ENCODE measurements around the gene A1CF. TPM values are rescaled to one million over a fixed set of nuclear protein-coding genes. Genes with fewer than 3 reads are reported as not detected.
"Not testable (repeated sequence)": the region's sequence is repeated elsewhere in the genome, so short reads cannot be mapped to it uniquely, and the experiment has no call there.

The A1CF gene
- total RNA-seq, 2 donors from 2014 or later, result 38.9 to 64.3 TPM

DNA sequence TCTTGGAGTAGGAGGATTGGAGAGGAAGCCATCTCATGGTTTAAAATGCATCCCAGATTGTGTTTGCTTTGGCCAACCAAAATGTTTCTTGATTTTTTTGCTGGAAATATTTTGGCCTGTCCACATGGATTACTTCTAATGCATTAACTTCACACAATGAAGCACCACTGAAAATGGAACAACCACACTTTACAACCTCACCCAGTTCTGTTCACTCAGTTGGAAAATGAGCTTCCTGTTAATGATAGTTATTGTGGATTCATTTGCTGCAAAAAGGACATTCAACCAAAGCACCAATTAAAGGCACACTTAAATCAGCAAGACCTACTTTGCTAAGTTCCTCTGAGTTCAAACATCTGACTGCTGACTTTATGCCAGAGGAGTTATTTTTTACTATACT is 11.3 kb upstream of the A1CF start:
- intact Hi-C loops (cut with DNase I), result no loop called here
- H3K27me3 ChIP-seq, result no peaks in the 10 kb centered on the region
- no peak for DNase-seq
- TF ChIP-seq, protein P1, sequence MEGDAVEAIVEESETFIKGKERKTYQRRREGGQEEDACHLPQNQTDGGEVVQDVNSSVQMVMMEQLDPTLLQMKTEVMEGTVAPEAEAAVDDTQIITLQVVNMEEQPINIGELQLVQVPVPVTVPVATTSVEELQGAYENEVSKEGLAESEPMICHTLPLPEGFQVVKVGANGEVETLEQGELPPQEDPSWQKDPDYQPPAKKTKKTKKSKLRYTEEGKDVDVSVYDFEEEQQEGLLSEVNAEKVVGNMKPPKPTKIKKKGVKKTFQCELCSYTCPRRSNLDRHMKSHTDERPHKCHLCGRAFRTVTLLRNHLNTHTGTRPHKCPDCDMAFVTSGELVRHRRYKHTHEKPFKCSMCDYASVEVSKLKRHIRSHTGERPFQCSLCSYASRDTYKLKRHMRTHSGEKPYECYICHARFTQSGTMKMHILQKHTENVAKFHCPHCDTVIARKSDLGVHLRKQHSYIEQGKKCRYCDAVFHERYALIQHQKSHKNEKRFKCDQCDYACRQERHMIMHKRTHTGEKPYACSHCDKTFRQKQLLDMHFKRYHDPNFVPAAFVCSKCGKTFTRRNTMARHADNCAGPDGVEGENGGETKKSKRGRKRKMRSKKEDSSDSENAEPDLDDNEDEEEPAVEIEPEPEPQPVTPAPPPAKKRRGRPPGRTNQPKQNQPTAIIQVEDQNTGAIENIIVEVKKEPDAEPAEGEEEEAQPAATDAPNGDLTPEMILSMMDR (IDR thresholded peaks at IDR 0.05), result no peak
- no peak overlapping the region for H3K9ac ChIP-seq (ENCODE audit: low read depth in 2 of 2, low read length in 2 of 2)
- H3K9me3 ChIP-seq, result no peaks in the 10 kb centered on the region
- no peaks in the 10 kb centered on the region for H3K36me3 ChIP-seq
- no peak overlapping the region for H3K4me3 ChIP-seq
- H3K27ac ChIP-seq, result no peak overlapping the region
- no peaks in the 10 kb centered on the region for H3K4me1 ChIP-seq

DNA sequence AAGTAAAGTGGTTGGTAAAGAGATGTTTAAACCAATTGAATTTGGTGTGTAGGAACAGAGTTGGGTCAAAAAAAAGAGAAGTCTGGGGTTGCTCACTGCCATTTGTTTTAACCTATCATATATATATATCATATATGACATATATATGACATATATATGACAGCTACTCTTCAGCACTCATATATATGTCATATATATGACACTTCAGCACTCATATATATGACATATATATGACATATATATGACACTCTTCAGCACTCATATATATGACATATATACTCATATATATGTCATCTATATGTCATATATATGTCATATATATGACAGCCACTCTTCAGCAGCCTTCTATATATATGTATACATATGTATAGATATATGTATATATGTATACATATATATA is 8.9 kb upstream of the A1CF start:
- intact Hi-C loops (cut with DNase I), result no loop called here

DNA sequence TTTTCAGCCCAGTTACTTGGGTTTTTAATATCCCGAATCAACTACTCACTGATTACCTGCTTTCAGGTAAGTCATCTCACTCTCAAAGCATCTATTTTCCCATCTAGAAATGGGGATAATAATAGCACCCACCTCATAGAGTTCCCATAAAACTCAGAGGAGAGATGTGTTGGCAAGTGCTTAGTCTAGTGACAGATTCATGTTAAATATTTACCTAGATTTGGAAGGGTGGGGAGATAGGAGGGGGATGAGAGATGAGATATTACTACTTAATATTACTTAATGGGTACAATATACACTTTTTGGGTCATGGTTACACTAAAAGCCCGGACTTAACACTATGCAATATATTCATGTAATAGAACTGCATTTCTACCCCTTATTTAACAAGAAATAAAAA is 7.0 kb upstream of the A1CF start:
- no peak overlapping the region for H3K27ac ChIP-seq
- H3K36me3 ChIP-seq, result no peaks in the 10 kb centered on the region
- no peak overlapping the region for H3K9ac ChIP-seq (ENCODE audit: low read depth in 2 of 2, low read length in 2 of 2)
- H3K4me1 ChIP-seq, result no peaks in the 10 kb centered on the region
- TF ChIP-seq, protein P1 (IDR thresholded peaks at IDR 0.05), result no peak
- H3K9me3 ChIP-seq, result no peaks in the 10 kb centered on the region
- H3K27me3 ChIP-seq, result no peaks in the 10 kb centered on the region
- no peak for DNase-seq
- intact Hi-C loops (cut with DNase I), result no loop called here
- no peak overlapping the region for H3K4me3 ChIP-seq

More for the DNA sequence above, 8.9 kb upstream of the A1CF start:
- no peak for DNase-seq
- no peak overlapping the region for H3K9ac ChIP-seq (ENCODE audit: low read depth in 2 of 2, low read length in 2 of 2)
- no peaks in the 10 kb centered on the region for H3K27me3 ChIP-seq
- no peaks in the 10 kb centered on the region for H3K36me3 ChIP-seq
- TF ChIP-seq, protein P1 (IDR thresholded peaks at IDR 0.05), result no peak
- no peak overlapping the region for H3K4me3 ChIP-seq
- H3K27ac ChIP-seq, result no peak overlapping the region
- H3K4me1 ChIP-seq, result no peaks in the 10 kb centered on the region
- no peaks in the 10 kb centered on the region for H3K9me3 ChIP-seq

DNA sequence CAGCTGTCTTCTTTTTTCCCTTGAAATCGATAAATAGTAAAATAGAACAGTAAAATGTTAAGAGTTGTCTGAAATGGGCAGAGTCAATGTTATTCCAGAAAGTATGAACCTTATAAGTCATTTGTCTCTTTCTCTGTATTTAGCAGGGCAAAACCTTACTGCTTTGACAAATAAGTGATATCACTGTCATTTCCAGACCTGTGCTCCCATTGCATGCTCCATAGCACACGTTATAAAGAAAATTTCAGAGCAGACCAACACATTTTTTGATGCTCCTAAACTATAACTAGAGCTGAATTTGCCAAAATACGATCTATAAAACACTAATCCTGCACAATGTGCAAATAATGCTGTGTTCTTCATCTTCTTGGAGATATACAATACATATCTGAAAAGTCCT is 1.1 kb downstream of the A1CF start:
- no peaks in the 10 kb centered on the region for H3K9me3 ChIP-seq
- no peak overlapping the region for H3K27ac ChIP-seq
- peak overlapping the region; percentile 21 for H3K4me3 ChIP-seq
- DNase-seq, result no peak
- H3K4me1 ChIP-seq, result no peaks in the 10 kb centered on the region
- peak overlapping the region in 1 of 2 donors; percentile 9 for H3K9ac ChIP-seq (ENCODE audit: low read depth in 2 of 2, low read length in 2 of 2)
- intact Hi-C loops (cut with DNase I), result no loop called here
- no peaks in the 10 kb centered on the region for H3K36me3 ChIP-seq
- TF ChIP-seq, protein P1 (IDR thresholded peaks at IDR 0.05), result no peak
- no peaks in the 10 kb centered on the region for H3K27me3 ChIP-seq

DNA sequence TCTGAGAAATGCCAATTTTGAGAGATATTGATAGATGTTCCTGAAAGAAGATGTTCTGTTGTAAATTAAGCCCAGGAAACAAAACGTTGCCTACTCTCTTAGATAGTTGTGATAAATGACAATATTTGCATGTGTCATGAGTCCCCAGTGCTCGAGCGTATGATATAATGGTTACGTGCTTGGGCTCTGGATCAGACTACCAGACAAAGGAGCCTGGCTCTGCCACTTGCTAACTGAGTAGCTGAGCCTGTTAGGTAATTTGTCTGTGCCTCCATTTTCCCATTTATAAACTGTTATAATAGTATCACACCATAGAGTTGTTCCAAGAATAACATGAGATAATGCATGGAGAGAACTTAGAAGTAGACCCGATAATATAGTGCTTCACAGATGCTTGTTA is 1.8 kb downstream of the A1CF start:
- H3K27me3 ChIP-seq, result no peaks in the 10 kb centered on the region
- no peaks in the 10 kb centered on the region for H3K9me3 ChIP-seq
- intact Hi-C loops (cut with DNase I), result no loop called here
- TF ChIP-seq, protein P1 (IDR thresholded peaks at IDR 0.05), result no peak
- no peak overlapping the region for H3K27ac ChIP-seq
- H3K4me3 ChIP-seq, result peak overlapping the region; percentile 21
- no peaks in the 10 kb centered on the region for H3K36me3 ChIP-seq
- DNase-seq, result no peak
- H3K4me1 ChIP-seq, result no peaks in the 10 kb centered on the region
- no peak overlapping the region for H3K9ac ChIP-seq (ENCODE audit: low read depth in 2 of 2, low read length in 2 of 2)

DNA sequence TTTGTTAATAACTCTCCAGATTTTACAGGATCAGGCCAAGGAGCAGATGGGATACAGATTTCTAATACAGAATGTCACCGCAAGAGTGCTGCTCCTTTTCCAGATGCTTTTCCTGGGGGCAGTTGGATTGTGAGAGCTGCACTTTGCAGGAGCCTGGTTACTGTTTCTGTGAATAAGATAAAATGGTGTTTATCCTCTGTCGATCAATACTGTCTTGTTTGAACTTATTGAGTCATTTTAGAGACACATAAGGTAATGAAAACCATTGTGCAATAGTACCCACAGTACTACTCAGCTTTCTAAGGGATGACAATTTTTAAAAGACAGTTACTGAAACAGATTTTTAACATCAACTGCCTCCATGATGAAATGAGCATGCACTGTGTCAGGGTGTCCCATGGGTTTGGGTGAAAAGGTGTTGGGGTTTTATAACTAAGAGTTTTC is 2.9 kb downstream of the A1CF start:
- Histone ChIP-seq H3K27me3 (no peaks in the 10 kb centered on the region), H3K9me3 (no peaks in the 10 kb centered on the region), H3K9ac (ENCODE audit: low read depth in 2 of 2, low read length in 2 of 2) (no peak overlapping the region), H3K36me3 (no peaks in the 10 kb centered on the region), H3K4me3 (no peak overlapping the region), H3K27ac (no peak overlapping the region), H3K4me1 (no peaks in the 10 kb centered on the region)
- intact Hi-C loops (cut with DNase I), result no loop called here
- TF ChIP-seq, protein P1 (IDR thresholded peaks at IDR 0.05), result no peak
- no peak for DNase-seq

DNA sequence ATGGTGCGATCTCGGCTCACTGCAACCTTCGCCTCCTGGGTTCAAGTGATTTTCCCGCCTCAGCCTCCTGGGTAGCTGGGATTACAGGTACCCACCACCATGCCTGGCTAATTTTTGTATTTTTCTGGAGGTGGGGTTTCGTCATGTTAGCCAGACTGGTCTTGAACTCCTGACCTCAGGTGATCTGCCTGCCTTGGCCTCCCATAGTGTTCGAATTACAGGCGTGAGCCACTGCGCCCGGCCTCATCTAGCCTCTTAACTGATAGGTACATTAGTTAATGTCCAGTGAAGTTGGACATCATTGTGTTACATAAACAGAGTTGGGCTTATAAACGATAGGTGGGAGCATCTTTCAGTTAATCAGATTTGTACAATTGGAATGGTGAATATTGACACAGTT is 4.4 kb downstream of the A1CF start:
- H3K36me3 ChIP-seq; H3K9me3 ChIP-seq; intact Hi-C loops (cut with DNase I); H3K4me1 ChIP-seq; H3K4me3 ChIP-seq; DNase-seq; H3K9ac ChIP-seq (ENCODE audit: low read depth in 2 of 2, low read length in 2 of 2); H3K27ac ChIP-seq; H3K27me3 ChIP-seq: not testable (repeated sequence)
